ENCODE measurements around the gene GJE1. TPM values are rescaled to one million over a fixed set of nuclear protein-coding genes. Genes with fewer than 3 reads are reported as not detected.
"Not testable (repeated sequence)": the region's sequence is repeated elsewhere in the genome, so short reads cannot be mapped to it uniquely, and the experiment has no call there.

Gene GJE1
- total RNA-seq, 1 donor from 2014 or later, result not detected

GRCh38 chr6:142155895-142156757 lies 23.4 kb downstream of the GJE1 start:
- no peak overlapping the region for H3K27ac Mint-ChIP-seq (ENCODE audit: unreplicated experiment)
- TF ChIP-seq CTCF (conservative IDR thresholded peaks at IDR 0.05), result peak; percentile 73
- no peak for DNase-seq (ENCODE audit: low read depth, low spot score)
- H3K4me3 Mint-ChIP-seq, result no peak overlapping the region
- no peaks in the 10 kb centered on the region for H3K9me3 Mint-ChIP-seq
- H3K36me3 Mint-ChIP-seq (ENCODE audit: low read depth), result no peaks in the 10 kb centered on the region
- H3K4me1 Mint-ChIP-seq, result peaks cover 11% of the 10 kb centered on the region
- H3K27me3 Mint-ChIP-seq (ENCODE audit: low read depth), result no peaks in the 10 kb centered on the region

GRCh38 chr6:142156758-142157068 lies 24.0 kb downstream of the GJE1 start:
- peaks cover 11% of the 10 kb centered on the region for H3K4me1 Mint-ChIP-seq
- not testable (repeated sequence) for H3K4me3 Mint-ChIP-seq; H3K27me3 Mint-ChIP-seq (ENCODE audit: low read depth); H3K9me3 Mint-ChIP-seq; DNase-seq (ENCODE audit: low read depth, low spot score); H3K36me3 Mint-ChIP-seq (ENCODE audit: low read depth); H3K27ac Mint-ChIP-seq (ENCODE audit: unreplicated experiment)
- TF ChIP-seq CTCF (conservative IDR thresholded peaks at IDR 0.05), result peak; percentile 17

- Mint-ChIP-seq H3K36me3 (ENCODE audit: low read depth) (peaks cover 3% of the 10 kb centered on the region), H3K4me1 (peaks cover 26% of the 10 kb centered on the region)
- no peak for DNase-seq (ENCODE audit: low read depth, low spot score)
These were observed 30.1 kb downstream of the GJE1 start for GRCh38 chr6:142162780-142163179.

DNA sequence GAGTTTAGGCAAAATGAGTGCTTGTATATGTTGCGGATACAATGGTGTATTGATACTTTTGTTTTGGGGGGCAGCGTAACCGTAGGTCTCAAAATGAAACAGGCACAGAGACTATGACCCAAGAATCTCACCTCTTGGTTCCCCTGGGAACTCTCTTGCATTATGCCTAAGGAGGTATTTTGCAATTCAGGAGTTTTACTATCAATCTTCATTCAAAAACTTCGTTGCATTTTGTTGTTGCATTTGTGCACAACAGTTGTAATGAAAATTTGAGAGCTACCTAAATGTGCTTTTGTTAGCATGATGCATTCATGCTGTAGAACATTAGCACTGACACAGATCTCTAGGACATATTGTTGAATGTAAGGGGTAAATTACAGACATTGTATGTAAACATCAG lies 32.5 kb downstream of the GJE1 start:
- H3K9me3 Mint-ChIP-seq, result no peaks in the 10 kb centered on the region
- DNase-seq (ENCODE audit: low read depth, low spot score), result no peak
- no peaks in the 10 kb centered on the region for H3K27me3 Mint-ChIP-seq (ENCODE audit: low read depth)
- H3K4me3 Mint-ChIP-seq, result no peak overlapping the region
- TF ChIP-seq CTCF (conservative IDR thresholded peaks at IDR 0.05), result no peak
- peaks cover 3% of the 10 kb centered on the region for H3K36me3 Mint-ChIP-seq (ENCODE audit: low read depth)
- no peak overlapping the region for H3K27ac Mint-ChIP-seq (ENCODE audit: unreplicated experiment)
- H3K4me1 Mint-ChIP-seq, result peaks cover 26% of the 10 kb centered on the region

More at GRCh38 chr6:142162780-142163179, 30.1 kb downstream of the GJE1 start:
- Mint-ChIP-seq H3K4me3 (no peak overlapping the region), H3K27me3 (ENCODE audit: low read depth) (no peaks in the 10 kb centered on the region), H3K9me3 (no peaks in the 10 kb centered on the region), H3K27ac (ENCODE audit: unreplicated experiment) (no peak overlapping the region)
- TF ChIP-seq CTCF (conservative IDR thresholded peaks at IDR 0.05), result no peak

GRCh38 chr6:142167071-142167470 lies 34.3 kb downstream of the GJE1 start:
- Mint-ChIP-seq H3K36me3 (ENCODE audit: low read depth) (peaks cover 3% of the 10 kb centered on the region), H3K9me3 (no peaks in the 10 kb centered on the region), H3K27me3 (ENCODE audit: low read depth) (no peaks in the 10 kb centered on the region), H3K4me1 (peaks cover 21% of the 10 kb centered on the region), H3K27ac (ENCODE audit: unreplicated experiment) (no peak overlapping the region), H3K4me3 (no peak overlapping the region)
- no peak for TF ChIP-seq CTCF (conservative IDR thresholded peaks at IDR 0.05)
- no peak for DNase-seq (ENCODE audit: low read depth, low spot score)

All from neural crest cell (in vitro differentiated cells).